DOHH2 (cell line): Measurements from ENCODE around the gene IL34.

Source experiments
- EZH2phosphoT487 ChIP-seq: fragments of 200-600 bp; sonication (generic); IDR thresholded peaks from 2 replicates; pipeline ENCODE4 v1.6.1; 2017; ENCODE audit warnings: borderline replicate concordance, mild to moderate bottlenecking, antibody characterized with exemption, low read length, moderate library complexity, mixed read lengths
- TF ChIP-seq, protein P1 (sequence below): fragments of 200-600 bp; sonication (generic); IDR thresholded peaks from one replicate; pipeline ENCODE4 v1.5.1; 2014; ENCODE audit warnings: antibody characterized with exemption, mild to moderate bottlenecking, low read depth, low read length; ENCODE audit not compliant: poor library complexity, severe bottlenecking

DNA sequence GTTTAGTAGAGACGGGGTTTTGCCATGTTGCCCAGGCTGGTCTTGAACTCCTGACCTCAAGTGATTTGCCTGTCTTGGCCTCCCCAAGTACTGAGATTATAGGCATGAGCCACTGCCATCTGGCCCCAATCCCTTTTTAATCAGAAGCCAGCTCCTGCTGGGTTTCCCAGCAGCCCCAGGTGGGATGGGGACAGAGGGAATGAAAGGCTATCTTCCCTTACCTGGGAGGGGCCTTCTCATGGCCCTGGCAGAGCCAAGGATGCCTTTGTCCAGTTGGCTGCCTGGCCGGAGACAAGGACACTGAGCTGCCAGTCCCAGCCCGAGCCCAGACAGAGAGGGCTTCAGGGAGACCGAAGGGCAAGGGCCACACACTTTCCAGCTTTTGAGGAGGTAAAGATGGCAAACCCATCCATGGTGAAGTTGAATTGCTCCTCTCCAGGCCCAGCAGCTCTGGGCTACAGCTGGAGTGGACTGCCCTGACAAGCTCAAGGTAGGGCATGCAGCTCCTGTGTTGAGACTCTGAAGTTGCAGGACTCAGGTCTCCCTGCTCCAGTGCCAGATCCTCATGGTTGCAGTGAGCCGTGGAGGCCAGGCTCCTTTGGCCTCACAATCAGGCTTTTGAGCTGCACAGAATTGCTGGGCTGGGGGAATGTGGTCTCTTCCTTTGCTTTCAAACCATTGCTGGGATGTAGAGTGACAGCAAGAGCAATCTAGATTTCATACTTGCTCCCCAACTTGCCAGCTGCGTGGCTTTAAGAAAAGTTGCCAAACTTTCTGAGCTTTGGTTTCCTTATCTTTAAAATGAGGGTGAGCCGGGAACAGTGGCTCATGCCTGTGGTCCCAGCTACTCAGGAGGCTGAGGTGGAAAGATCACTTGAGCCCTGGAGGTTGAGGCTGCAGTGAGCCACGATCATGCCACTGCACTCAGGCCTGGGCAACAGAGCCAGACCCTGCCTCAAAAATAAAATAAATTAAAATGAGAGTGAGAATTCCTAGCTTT is 44.5 kb upstream of the IL34 start:
- TF ChIP-seq, protein P1, sequence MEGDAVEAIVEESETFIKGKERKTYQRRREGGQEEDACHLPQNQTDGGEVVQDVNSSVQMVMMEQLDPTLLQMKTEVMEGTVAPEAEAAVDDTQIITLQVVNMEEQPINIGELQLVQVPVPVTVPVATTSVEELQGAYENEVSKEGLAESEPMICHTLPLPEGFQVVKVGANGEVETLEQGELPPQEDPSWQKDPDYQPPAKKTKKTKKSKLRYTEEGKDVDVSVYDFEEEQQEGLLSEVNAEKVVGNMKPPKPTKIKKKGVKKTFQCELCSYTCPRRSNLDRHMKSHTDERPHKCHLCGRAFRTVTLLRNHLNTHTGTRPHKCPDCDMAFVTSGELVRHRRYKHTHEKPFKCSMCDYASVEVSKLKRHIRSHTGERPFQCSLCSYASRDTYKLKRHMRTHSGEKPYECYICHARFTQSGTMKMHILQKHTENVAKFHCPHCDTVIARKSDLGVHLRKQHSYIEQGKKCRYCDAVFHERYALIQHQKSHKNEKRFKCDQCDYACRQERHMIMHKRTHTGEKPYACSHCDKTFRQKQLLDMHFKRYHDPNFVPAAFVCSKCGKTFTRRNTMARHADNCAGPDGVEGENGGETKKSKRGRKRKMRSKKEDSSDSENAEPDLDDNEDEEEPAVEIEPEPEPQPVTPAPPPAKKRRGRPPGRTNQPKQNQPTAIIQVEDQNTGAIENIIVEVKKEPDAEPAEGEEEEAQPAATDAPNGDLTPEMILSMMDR, result no peak
- no peak for TF ChIP-seq EZH2phosphoT487
